ENCODE measurements around the gene FRMD5. TPM values are rescaled to one million over a fixed set of nuclear protein-coding genes. Genes with fewer than 3 reads are reported as not detected.

Gene FRMD5
- polyA plus RNA-seq, 1 experiment: 5.2 TPM

- DNase-seq (ENCODE audit: low read depth, low spot score): no peak
- TF ChIP-seq CTCF (IDR thresholded peaks at IDR 0.05; ENCODE audit: low read depth, low read length): no peak
- Histone ChIP-seq H3K27ac (ENCODE audit: low read depth, low read length) (no peak overlapping the region), H3K27me3 (ENCODE audit: control insufficient read depth, insufficient read depth, low read length) (no peaks in the 10 kb centered on the region), H3K4me3 (ENCODE audit: low read depth, low read length) (no peak overlapping the region), H3K9me3 (ENCODE audit: control insufficient read depth, insufficient read depth, low read length) (no peaks in the 10 kb centered on the region)
- CTCF ChIA-PET: no interaction called here
- POLR2A ChIA-PET: no interaction called here
Observed at GRCh38 chr15:44136991-44137477, 58.0 kb downstream of the FRMD5 start.

- no peak overlapping the region for H3K4me3 ChIP-seq (ENCODE audit: low read depth, low read length)
- no peaks in the 10 kb centered on the region for H3K27me3 ChIP-seq (ENCODE audit: control insufficient read depth, insufficient read depth, low read length)
- no peak for TF ChIP-seq CTCF (IDR thresholded peaks at IDR 0.05; ENCODE audit: low read depth, low read length)
- no peak overlapping the region for H3K27ac ChIP-seq (ENCODE audit: low read depth, low read length)
- H3K9me3 ChIP-seq (ENCODE audit: control insufficient read depth, insufficient read depth, low read length): no peaks in the 10 kb centered on the region
- POLR2A ChIA-PET: no interaction called here
- DNase-seq (ENCODE audit: low read depth, low spot score): no peak
- CTCF ChIA-PET: no interaction called here
Observed at GRCh38 chr15:44132057-44132456, 63.0 kb downstream of the FRMD5 start.

GRCh38 chr15:44130778-44131177 is 64.3 kb downstream of the FRMD5 start:
- H3K27ac ChIP-seq (ENCODE audit: low read depth, low read length): no peak overlapping the region
- DNase-seq (ENCODE audit: low read depth, low spot score): no peak
- CTCF ChIA-PET: interaction anchor here (1.0 kb wide), 1 partner anchor 226 kb away, joined by 4 read pairs; no protein-coding TSS in a partner anchor
- H3K4me3 ChIP-seq (ENCODE audit: low read depth, low read length): no peak overlapping the region
- no peaks in the 10 kb centered on the region for H3K9me3 ChIP-seq (ENCODE audit: control insufficient read depth, insufficient read depth, low read length)
- H3K27me3 ChIP-seq (ENCODE audit: control insufficient read depth, insufficient read depth, low read length): no peaks in the 10 kb centered on the region
- no peak for TF ChIP-seq CTCF (IDR thresholded peaks at IDR 0.05; ENCODE audit: low read depth, low read length)
- POLR2A ChIA-PET: no interaction called here

- Histone ChIP-seq H3K27ac (ENCODE audit: low read depth, low read length) (no peak overlapping the region), H3K9me3 (ENCODE audit: control insufficient read depth, insufficient read depth, low read length) (no peaks in the 10 kb centered on the region), H3K4me3 (ENCODE audit: low read depth, low read length) (no peak overlapping the region), H3K27me3 (ENCODE audit: control insufficient read depth, insufficient read depth, low read length) (no peaks in the 10 kb centered on the region)
- ChIA-PET CTCF (interaction anchor here (0.6 to 1.0 kb wide), 2 partner anchors 225 to 1412 kb away, joined by 4 to 5 read pairs; no protein-coding TSS in a partner anchor), POLR2A (no interaction called here)
- no peak for TF ChIP-seq CTCF (IDR thresholded peaks at IDR 0.05; ENCODE audit: low read depth, low read length)
- no peak for DNase-seq (ENCODE audit: low read depth, low spot score)
Observed at GRCh38 chr15:44129911-44130310, 65.2 kb downstream of the FRMD5 start.

GRCh38 chr15:44128443-44128842 is 66.6 kb downstream of the FRMD5 start:
- Histone ChIP-seq H3K4me3 (ENCODE audit: low read depth, low read length) (no peak overlapping the region), H3K27me3 (ENCODE audit: control insufficient read depth, insufficient read depth, low read length) (no peaks in the 10 kb centered on the region), H3K27ac (ENCODE audit: low read depth, low read length) (no peak overlapping the region), H3K9me3 (ENCODE audit: control insufficient read depth, insufficient read depth, low read length) (no peaks in the 10 kb centered on the region)
- ChIA-PET POLR2A (interaction anchor here (0.7 kb wide), 1 partner anchor 304 kb away, joined by 3 read pairs; the partner anchor contains the start of gene MFAP1), CTCF (interaction anchor here (0.9 to 1.3 kb wide), 3 partner anchors 88 to 224 kb away, joined by 3 read pairs; no protein-coding TSS in a partner anchor)
- no peak for TF ChIP-seq CTCF (IDR thresholded peaks at IDR 0.05; ENCODE audit: low read depth, low read length)
- no peak for DNase-seq (ENCODE audit: low read depth, low spot score)

Measured in AG04450 (cell line).